ENCODE data around the gene SLC4A4. TPM values are rescaled to one million over a fixed set of nuclear protein-coding genes. Genes with fewer than 3 reads are reported as not detected.

SLC4A4 gene
- total RNA-seq, 2 experiments from 2014 or later, result 0.08 to 0.14 TPM

DNA sequence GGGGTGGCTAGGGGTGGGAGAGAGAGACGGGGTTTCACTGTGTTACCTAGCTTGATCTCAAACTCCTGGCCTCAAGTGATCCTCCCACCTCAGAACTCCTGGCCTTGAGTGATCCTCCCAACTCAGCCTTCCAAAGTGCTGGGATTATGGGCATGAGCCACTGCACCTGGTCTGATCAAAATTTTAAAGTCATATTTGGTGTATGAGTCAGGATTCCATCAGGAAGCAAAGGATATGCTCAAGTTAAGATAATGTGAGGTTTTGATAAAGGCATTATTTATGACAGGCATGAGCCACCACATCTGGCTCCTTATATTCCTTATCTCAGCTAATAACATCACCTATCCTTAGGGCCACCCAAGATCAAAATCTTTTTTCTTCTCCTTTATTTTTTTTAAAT lies 182.0 kb downstream of the SLC4A4 start:
- DNase-seq (no peak), ATAC-seq (ENCODE audit: poor library complexity) (no peak)
- Mint-ChIP-seq H3K9me3 (no peaks in the 10 kb centered on the region), H3K27me3 (no peaks in the 10 kb centered on the region), H3K27ac (no peak overlapping the region), H3K4me1 (ENCODE audit: low read depth) (no peaks in the 10 kb centered on the region), H3K36me3 (ENCODE audit: low read depth) (no peaks in the 10 kb centered on the region), H3K4me3 (no peak overlapping the region)
- Histone ChIP-seq H3K27me3 (ENCODE audit: control insufficient read depth in 1 of 2, insufficient read depth in 2 of 2, low read length in 2 of 2) (no peaks in the 10 kb centered on the region), H3K9me3 (ENCODE audit: control insufficient read depth in 1 of 2, insufficient read depth in 1 of 2, low read length in 2 of 2) (peaks cover 0 to 12% of the 10 kb centered on the region in 2 experiments), H3K4me1 (ENCODE audit: insufficient read depth, low read length) (no peaks in the 10 kb centered on the region), H3K4me3 (ENCODE audit: low read length) (no peak overlapping the region), H3K27ac (ENCODE audit: low read depth in 1 of 2, low read length in 2 of 2) (no peak overlapping the region), H3K36me3 (ENCODE audit: insufficient read depth, low read length) (no peaks in the 10 kb centered on the region)
- intact Hi-C loops (cut with DNase I, micrococcal nuclease), result no loop called here
- ChIA-PET CTCF (no interaction called here), POLR2A (no interaction called here)
- TF ChIP-seq, protein P1, sequence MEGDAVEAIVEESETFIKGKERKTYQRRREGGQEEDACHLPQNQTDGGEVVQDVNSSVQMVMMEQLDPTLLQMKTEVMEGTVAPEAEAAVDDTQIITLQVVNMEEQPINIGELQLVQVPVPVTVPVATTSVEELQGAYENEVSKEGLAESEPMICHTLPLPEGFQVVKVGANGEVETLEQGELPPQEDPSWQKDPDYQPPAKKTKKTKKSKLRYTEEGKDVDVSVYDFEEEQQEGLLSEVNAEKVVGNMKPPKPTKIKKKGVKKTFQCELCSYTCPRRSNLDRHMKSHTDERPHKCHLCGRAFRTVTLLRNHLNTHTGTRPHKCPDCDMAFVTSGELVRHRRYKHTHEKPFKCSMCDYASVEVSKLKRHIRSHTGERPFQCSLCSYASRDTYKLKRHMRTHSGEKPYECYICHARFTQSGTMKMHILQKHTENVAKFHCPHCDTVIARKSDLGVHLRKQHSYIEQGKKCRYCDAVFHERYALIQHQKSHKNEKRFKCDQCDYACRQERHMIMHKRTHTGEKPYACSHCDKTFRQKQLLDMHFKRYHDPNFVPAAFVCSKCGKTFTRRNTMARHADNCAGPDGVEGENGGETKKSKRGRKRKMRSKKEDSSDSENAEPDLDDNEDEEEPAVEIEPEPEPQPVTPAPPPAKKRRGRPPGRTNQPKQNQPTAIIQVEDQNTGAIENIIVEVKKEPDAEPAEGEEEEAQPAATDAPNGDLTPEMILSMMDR (IDR thresholded peaks at IDR 0.05), result no peak

DNA sequence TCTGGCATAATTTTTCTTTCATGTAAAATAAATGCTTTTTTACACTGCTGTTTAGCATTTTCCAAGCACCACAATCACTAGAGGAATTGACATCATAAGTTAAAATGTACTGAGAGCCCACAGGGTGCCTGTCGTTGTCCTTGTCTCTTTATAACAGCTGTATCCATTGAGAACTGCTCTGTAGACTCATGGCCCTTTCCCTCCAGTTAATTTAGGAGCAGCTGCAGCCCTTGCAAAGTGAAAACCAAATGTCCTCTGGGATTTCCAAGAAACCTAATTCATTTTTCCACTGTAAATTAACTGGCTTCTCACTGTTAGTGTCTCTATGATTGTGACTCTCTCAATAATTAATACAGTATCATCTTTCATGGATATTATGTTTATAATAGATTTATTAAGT lies 185.9 kb downstream of the SLC4A4 start:
- Histone ChIP-seq H3K36me3 (ENCODE audit: insufficient read depth, low read length) (no peaks in the 10 kb centered on the region), H3K4me1 (ENCODE audit: insufficient read depth, low read length) (no peaks in the 10 kb centered on the region), H3K27me3 (ENCODE audit: control insufficient read depth in 1 of 2, insufficient read depth in 2 of 2, low read length in 2 of 2) (no peaks in the 10 kb centered on the region), H3K4me3 (ENCODE audit: low read length) (no peak overlapping the region), H3K27ac (ENCODE audit: low read depth in 1 of 2, low read length in 2 of 2) (no peak overlapping the region), H3K9me3 (ENCODE audit: control insufficient read depth in 1 of 2, insufficient read depth in 1 of 2, low read length in 2 of 2) (no peaks in the 10 kb centered on the region)
- ATAC-seq (ENCODE audit: poor library complexity), result no peak
- H3K9me3 Mint-ChIP-seq, result no peaks in the 10 kb centered on the region
- H3K36me3 Mint-ChIP-seq (ENCODE audit: low read depth), result no peaks in the 10 kb centered on the region
- TF ChIP-seq, protein P1 (IDR thresholded peaks at IDR 0.05), result no peak
- no peak overlapping the region for H3K27ac Mint-ChIP-seq
- intact Hi-C loops (cut with DNase I, micrococcal nuclease), result no loop called here
- H3K27me3 Mint-ChIP-seq, result no peaks in the 10 kb centered on the region
- ChIA-PET CTCF (no interaction called here), POLR2A (no interaction called here)
- no peak overlapping the region for H3K4me3 Mint-ChIP-seq
- H3K4me1 Mint-ChIP-seq (ENCODE audit: low read depth), result no peaks in the 10 kb centered on the region
- no peak for DNase-seq

DNA sequence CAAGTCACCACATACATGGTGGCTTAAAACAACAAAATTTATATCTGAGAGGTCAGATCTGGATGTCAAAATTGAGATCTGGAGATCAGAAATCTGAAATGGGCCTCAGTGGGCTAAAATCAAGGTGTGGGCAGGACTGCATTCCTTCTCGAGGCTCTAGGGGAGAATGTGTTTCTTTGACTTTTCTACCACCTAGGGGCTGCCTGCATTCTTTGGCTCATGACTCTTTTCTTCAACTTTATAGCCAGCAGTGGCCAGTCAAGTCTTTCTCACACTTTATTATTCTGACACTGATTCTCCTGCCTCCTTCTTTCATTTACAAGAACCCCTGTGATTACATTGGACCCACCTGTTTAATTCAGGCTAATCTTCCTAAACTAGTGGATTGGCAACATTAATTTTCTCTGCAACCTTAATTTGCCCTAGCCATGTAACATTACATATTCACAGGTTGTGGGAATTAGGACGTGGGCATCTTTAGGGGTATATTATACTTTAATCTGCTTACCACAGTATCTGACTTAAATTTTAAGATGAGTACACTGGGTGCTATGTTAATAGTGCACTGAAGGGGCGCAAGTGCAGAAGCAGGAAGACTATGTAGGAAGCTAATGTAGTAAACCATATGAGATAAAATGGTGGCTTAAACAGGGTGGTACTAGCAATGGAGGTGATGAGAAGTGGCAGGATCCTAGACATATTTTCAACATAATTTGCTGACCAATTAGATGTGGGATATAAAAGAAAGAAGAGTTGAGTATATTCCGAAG lies 188.0 kb downstream of the SLC4A4 start:
- Histone ChIP-seq H3K27ac (ENCODE audit: low read depth in 1 of 2, low read length in 2 of 2) (no peak overlapping the region), H3K27me3 (ENCODE audit: control insufficient read depth in 1 of 2, insufficient read depth in 2 of 2, low read length in 2 of 2) (no peaks in the 10 kb centered on the region), H3K4me1 (ENCODE audit: insufficient read depth, low read length) (no peaks in the 10 kb centered on the region), H3K4me3 (ENCODE audit: low read length) (no peak overlapping the region), H3K36me3 (ENCODE audit: insufficient read depth, low read length) (no peaks in the 10 kb centered on the region), H3K9me3 (ENCODE audit: control insufficient read depth in 1 of 2, insufficient read depth in 1 of 2, low read length in 2 of 2) (no peaks in the 10 kb centered on the region)
- CTCF ChIA-PET, result no interaction called here
- H3K4me3 Mint-ChIP-seq, result no peak overlapping the region
- no peaks in the 10 kb centered on the region for H3K27me3 Mint-ChIP-seq
- POLR2A ChIA-PET, result no interaction called here
- TF ChIP-seq, protein P1 (IDR thresholded peaks at IDR 0.05), result no peak
- DNase-seq (no peak), ATAC-seq (ENCODE audit: poor library complexity) (no peak)
- H3K27ac Mint-ChIP-seq, result no peak overlapping the region
- H3K9me3 Mint-ChIP-seq, result no peaks in the 10 kb centered on the region
- intact Hi-C loops (cut with DNase I, micrococcal nuclease), result no loop called here
- no peaks in the 10 kb centered on the region for H3K36me3 Mint-ChIP-seq (ENCODE audit: low read depth)
- no peaks in the 10 kb centered on the region for H3K4me1 Mint-ChIP-seq (ENCODE audit: low read depth)

Data from CD4-positive, alpha-beta T cell (primary cell).